Measurements from ENCODE around the gene CTNNA3. TPM values are rescaled to one million over a fixed set of nuclear protein-coding genes. Genes with fewer than 3 reads are reported as not detected.

The CTNNA3 gene
- polyA plus RNA-seq, 1 experiment, result not detected

DNA sequence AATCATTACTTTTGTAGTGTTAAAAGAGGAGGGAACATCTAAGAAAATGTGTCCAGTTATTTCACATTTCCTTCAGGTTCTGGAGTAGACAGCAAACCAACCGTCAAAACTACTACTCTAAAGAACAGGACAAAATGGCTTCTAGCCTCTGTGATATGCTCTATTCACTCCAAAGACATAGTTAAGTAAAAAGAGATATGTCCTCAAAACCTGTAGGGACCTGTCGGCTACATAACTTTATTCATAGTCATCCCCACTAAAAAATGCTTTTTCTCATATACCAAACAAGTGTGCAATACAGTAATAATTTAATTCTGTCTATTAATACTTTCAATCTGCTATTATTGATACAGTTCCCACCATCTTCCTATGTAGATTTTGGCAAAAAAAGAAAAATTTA, 1412.9 kb downstream of the CTNNA3 start:
- CTCF ChIA-PET, result no interaction called here
- Histone ChIP-seq H3K27me3 (ENCODE audit: control insufficient read depth, insufficient read depth, low read length) (no peaks in the 10 kb centered on the region), H3K4me3 (ENCODE audit: low read depth, low read length) (no peak overlapping the region), H3K36me3 (ENCODE audit: control insufficient read depth, insufficient read depth, low read length) (no peaks in the 10 kb centered on the region)
- no peak for TF ChIP-seq CTCF (IDR thresholded peaks at IDR 0.05; ENCODE audit: insufficient read depth, low read depth, low read length)
- no peak for DNase-seq (ENCODE audit: low read depth)
- POLR2A ChIA-PET, result no interaction called here

- Histone ChIP-seq H3K27me3 (ENCODE audit: control insufficient read depth, insufficient read depth, low read length) (no peaks in the 10 kb centered on the region), H3K36me3 (ENCODE audit: control insufficient read depth, insufficient read depth, low read length) (no peaks in the 10 kb centered on the region), H3K4me3 (ENCODE audit: low read depth, low read length) (no peak overlapping the region)
- TF ChIP-seq CTCF (IDR thresholded peaks at IDR 0.05; ENCODE audit: insufficient read depth, low read depth, low read length), result no peak
- ChIA-PET POLR2A (no interaction called here), CTCF (no interaction called here)
- DNase-seq (ENCODE audit: low read depth), result no peak
Observed at GRCh38 chr10:66281327-66281726, 1414.7 kb downstream of the CTNNA3 start.

- ChIA-PET CTCF (no interaction called here), POLR2A (no interaction called here)
- no peaks in the 10 kb centered on the region for H3K36me3 ChIP-seq (ENCODE audit: control insufficient read depth, insufficient read depth, low read length)
- no peak for TF ChIP-seq CTCF (IDR thresholded peaks at IDR 0.05; ENCODE audit: insufficient read depth, low read depth, low read length)
- no peak for DNase-seq (ENCODE audit: low read depth)
- H3K27me3 ChIP-seq (ENCODE audit: control insufficient read depth, insufficient read depth, low read length), result no peaks in the 10 kb centered on the region
- H3K4me3 ChIP-seq (ENCODE audit: low read depth, low read length), result no peak overlapping the region
Observed at GRCh38 chr10:66277481-66277880, 1418.5 kb downstream of the CTNNA3 start.

DNA sequence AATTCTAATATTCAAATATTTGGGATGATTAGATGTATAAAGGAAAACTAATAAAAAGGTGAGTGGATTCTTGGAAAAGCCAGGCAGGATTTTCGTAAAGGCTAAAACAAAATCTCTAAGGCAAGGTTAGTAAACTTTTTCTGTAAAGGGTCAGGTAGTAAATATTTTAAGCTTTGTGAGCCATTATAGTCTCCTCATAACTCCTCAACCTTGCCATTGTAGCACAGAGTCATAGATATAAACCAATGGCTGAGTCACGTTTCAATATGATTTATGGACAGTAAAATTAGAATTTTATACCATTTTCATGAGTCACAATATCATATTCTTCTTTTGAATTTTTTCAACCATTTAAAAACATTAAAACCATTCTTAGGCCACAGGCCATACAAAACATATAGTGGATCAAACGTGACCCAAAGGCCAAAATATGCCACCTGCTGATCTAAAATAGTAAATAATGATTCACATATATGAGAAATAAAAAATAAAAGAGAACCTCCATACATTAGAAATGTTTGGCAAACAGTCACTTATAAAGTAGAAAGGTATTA, 1422.0 kb downstream of the CTNNA3 start:
- DNase-seq (ENCODE audit: low read depth), result no peak
- CTCF ChIA-PET, result no interaction called here
- no peaks in the 10 kb centered on the region for H3K27me3 ChIP-seq (ENCODE audit: control insufficient read depth, insufficient read depth, low read length)
- TF ChIP-seq CTCF (IDR thresholded peaks at IDR 0.05; ENCODE audit: insufficient read depth, low read depth, low read length), result no peak
- H3K36me3 ChIP-seq (ENCODE audit: control insufficient read depth, insufficient read depth, low read length), result no peaks in the 10 kb centered on the region
- POLR2A ChIA-PET, result no interaction called here
- H3K4me3 ChIP-seq (ENCODE audit: low read depth, low read length), result no peak overlapping the region

DNA sequence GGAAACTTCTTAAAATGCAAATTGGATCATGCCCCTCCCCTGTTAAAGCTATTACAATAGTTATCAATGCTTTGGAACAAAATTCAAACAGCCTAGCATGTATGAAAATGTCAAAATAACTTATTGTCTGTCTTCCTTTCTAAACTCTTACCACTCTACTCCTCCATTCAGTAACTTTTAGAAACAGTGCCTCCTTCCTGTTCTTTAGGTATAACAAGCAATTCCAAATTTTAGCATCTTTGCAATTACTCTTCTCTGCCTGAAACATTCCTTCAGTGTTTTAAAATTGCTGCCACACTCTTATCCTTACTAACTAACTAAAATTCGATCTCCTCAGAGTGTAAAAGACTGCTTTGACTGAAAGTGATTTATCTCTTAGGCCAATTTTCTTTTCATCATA, 1430.6 kb downstream of the CTNNA3 start:
- ChIA-PET CTCF (no interaction called here), POLR2A (no interaction called here)
- Histone ChIP-seq H3K4me3 (ENCODE audit: low read depth, low read length) (no peak overlapping the region), H3K27me3 (ENCODE audit: control insufficient read depth, insufficient read depth, low read length) (no peaks in the 10 kb centered on the region), H3K36me3 (ENCODE audit: control insufficient read depth, insufficient read depth, low read length) (no peaks in the 10 kb centered on the region)
- no peak for DNase-seq (ENCODE audit: low read depth)
- TF ChIP-seq CTCF (IDR thresholded peaks at IDR 0.05; ENCODE audit: insufficient read depth, low read depth, low read length), result no peak

Data from BJ (cell line).